ENCODE measurements around the gene SLC19A3.
"Not testable (repeated sequence)": the region's sequence is repeated elsewhere in the genome, so short reads cannot be mapped to it uniquely, and the experiment has no call there.

SLC19A3 gene

GRCh38 chr2:227701556-227701955 lies 16.3 kb downstream of the SLC19A3 start:
- ATAC-seq = no peak

- ATAC-seq = no peak
Observed at GRCh38 chr2:227696990-227697679, 20.7 kb downstream of the SLC19A3 start.

DNA sequence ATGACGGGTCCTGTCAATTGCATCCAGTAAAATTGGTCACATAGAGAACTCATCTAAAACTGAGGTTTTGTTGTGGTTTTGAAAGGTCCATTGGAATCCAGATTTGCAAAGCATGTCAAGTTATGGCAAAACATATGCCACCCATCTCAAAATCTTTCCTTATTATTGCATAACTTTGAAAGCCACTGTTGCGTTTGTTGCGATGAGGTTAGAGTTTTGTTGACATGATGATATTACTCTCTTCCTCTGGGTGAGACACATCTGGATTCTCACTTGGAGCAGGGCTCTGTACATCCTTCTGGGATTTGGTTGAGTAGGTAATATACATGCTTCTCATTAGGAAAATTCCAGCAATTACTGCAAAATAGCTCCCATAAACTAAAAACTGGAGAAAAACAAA lies 30.6 kb downstream of the SLC19A3 start:
- ATAC-seq = no peak

GRCh38 chr2:227684258-227684657 lies 33.6 kb downstream of the SLC19A3 start:
- no peak for ATAC-seq

DNA sequence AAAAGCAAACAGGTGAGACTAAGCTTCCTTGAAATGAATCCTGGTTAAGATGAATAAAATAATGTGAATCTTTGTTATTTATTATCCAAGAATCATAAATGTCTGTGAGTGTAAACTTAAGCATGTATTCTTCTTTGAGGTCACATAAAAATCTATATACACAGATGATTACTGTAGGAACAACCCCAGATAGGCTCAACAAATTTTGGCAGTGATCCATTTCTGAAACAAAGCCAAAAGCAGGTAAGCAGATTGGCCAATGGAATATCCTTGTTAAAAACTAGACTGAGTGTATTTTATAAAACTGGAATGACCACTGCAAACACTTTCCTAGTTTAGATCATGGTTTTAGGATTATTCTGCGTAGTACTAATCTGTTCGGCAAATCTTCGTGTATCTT lies 39.9 kb downstream of the SLC19A3 start:
- no peak for ATAC-seq

DNA sequence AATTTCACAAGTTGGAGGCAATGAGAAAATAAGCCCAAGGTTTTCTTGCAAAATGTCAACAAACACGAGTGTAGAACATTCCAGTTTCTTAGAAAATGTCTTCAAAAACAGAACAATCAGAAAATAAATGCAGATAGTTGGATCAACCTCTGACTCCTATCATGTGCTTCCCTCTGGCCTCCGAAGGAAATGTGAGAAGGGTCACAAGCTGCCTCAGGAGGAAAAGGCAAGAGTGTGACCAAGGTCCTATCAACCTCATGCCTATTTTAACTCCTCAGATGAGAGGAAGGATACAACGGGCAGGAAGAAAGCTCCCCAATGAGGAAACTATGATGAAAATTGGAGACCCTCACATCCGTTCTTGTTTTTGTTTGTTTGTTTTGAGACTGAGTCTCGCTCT lies 43.3 kb downstream of the SLC19A3 start:
- no peak for ATAC-seq

GRCh38 chr2:227673620-227674019 lies 44.2 kb downstream of the SLC19A3 start:
- ATAC-seq = not testable (repeated sequence)

DNA sequence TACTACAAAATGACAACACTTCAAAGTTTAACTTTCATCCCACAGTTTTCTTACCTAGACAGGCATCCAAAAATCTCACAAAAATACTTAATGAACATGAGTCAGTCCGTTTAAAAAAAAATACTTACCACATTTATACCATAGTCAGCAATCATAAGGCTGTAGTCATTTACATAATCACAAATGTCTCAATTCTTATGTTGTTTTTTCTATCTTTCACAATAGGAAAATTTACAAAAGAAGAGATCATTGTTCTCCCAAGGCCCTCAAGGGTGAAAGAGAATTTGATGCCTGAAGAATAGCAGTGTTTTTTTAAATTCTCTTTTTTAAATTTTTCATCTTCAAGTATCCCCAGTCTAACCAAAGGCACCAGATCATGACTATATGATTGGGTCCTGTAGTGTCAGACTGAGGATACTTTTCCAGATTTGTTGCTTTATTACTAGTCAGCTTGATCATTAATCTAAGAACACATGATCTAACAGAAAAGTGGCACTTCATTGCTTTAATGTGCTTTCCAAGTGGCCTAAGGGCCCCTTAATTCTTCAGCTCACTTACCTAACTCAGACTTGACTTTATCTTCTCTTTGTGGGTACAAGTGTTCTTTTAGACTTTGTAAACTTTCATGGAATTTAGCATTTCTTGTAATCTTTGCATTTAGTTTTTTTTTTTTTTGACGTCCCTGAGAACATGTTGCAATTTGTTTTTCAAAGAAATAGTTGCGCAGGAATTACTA lies 46.5 kb downstream of the SLC19A3 start:
- ATAC-seq = no peak

DNA sequence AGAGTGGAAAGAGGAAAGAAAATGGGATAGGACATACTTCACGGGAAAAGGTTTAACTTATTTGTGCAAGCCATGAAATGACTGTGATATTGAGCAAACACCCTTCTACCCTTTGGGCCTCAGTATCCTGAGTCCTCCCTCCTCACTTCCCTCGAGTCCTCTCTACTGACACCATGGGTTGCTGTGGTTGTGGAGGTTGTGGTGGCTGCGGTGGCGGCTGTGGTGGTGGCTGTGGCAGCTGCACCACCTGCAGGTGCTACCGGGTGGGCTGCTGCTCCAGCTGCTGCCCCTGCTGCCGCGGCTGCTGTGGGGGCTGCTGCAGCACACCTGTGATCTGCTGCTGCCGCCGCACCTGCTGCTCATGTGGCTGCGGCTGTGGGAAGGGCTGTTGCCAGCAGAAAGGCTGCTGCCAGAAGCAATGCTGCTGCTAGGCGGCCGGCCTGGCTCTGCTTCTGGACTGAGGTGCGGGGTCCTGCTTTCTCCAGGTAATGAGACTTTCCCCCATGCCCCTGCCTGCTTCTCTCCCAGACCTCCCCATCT lies 51.1 kb downstream of the SLC19A3 start, which contains the start of gene SCYGR5:
TSS of gene SCYGR5 (plus strand) at position 174 of the 540 bp plus-strand sequence. CDS start at position 174, 0 bp downstream.
- ATAC-seq = not testable (repeated sequence)

GRCh38 chr2:227665189-227665940 lies 52.5 kb downstream of the SLC19A3 start:
- ATAC-seq = no peak

GRCh38 chr2:227661827-227662226 lies 56.0 kb downstream of the SLC19A3 start:
- ATAC-seq = no peak

- ATAC-seq = no peak
Observed at GRCh38 chr2:227661025-227661649, 56.7 kb downstream of the SLC19A3 start.

DNA sequence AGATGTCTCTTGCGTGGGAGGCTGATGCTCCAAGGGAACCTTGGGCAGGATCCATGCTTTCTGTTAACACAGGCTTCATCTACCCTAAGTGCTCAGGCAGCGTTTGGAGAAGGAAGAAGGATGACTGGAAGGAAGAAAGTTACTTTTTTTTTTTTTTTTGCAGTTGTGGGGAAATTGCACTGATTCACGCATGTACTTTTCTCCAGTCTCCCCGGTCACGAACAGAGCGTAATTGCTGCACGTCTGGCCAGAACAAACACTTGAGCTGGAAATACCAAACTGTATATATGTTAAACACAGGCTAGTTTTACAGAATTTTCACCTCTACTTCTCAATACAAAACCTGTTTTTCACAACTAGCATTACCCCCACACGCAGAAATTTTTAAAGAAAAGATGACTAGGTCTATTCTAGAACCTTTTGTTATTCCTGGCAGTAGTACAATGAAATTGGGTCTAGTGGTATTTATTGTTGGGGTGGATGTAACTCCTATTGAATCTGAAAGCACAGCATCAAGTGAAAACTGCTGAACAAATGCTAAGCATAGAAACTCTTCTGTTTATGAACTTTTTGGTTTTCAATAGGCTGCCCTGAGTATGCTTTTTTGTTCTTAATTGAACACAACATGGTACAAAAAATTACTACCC lies 60.5 kb downstream of the SLC19A3 start:
- ATAC-seq = no peak

GRCh38 chr2:227655454-227655853 lies 62.4 kb downstream of the SLC19A3 start:
- peak; percentile 58 to 62 for ATAC-seq

- ATAC-seq = no peak
Observed at GRCh38 chr2:227654426-227654825, 63.4 kb downstream of the SLC19A3 start.

- no peak for ATAC-seq
Observed at GRCh38 chr2:227653419-227653818, 64.4 kb downstream of the SLC19A3 start.

GRCh38 chr2:227643990-227644551 lies 73.8 kb downstream of the SLC19A3 start:
- no peak for ATAC-seq

- ATAC-seq = no peak
Observed at GRCh38 chr2:227642656-227643055, 75.2 kb downstream of the SLC19A3 start.

GRCh38 chr2:227634201-227634600 lies 83.6 kb downstream of the SLC19A3 start:
- no peak for ATAC-seq

Measured in activated CD4-positive, CD25-positive, alpha-beta regulatory T cell treated with anti-CD3 and anti-CD28 coated beads, Interleukin-2, amount 50 U/mL, for 24 hours (primary cell).